Measurements from ENCODE around the gene ITM2C. TPM values are rescaled to one million over a fixed set of nuclear protein-coding genes. Genes with fewer than 3 reads are reported as not detected.

Gene ITM2C
- total RNA-seq, 2 experiments from 2014 or later: 43.2 to 43.4 TPM

- ChIA-PET CTCF (interaction anchor here (1.2 to 2.8 kb wide), 8 partner anchors 14 to 228 kb away, joined by 3 to 34 read pairs (median 12); no protein-coding TSS in a partner anchor), POLR2A (interaction anchor here (1.2 kb wide), 1 partner anchor 157 kb away, joined by 3 read pairs; no protein-coding TSS in a partner anchor)
- peaks cover 34% of the 10 kb centered on the region for H3K27me3 Mint-ChIP-seq
- H3K36me3 Mint-ChIP-seq (ENCODE audit: low read depth): peaks cover 1% of the 10 kb centered on the region
- intact Hi-C loops (cut with micrococcal nuclease): loop anchor here (5.0 to 10.0 kb wide), 2 partner anchors 162 to 229 kb away; partner anchors contain the start of gene PSMD1
- no peak overlapping the region for H3K27ac Mint-ChIP-seq
- H3K4me3 Mint-ChIP-seq: no peak overlapping the region
- ATAC-seq (no peak), DNase-seq (no peak)
- H3K9me3 Mint-ChIP-seq: no peaks in the 10 kb centered on the region
- TF ChIP-seq, protein P1, sequence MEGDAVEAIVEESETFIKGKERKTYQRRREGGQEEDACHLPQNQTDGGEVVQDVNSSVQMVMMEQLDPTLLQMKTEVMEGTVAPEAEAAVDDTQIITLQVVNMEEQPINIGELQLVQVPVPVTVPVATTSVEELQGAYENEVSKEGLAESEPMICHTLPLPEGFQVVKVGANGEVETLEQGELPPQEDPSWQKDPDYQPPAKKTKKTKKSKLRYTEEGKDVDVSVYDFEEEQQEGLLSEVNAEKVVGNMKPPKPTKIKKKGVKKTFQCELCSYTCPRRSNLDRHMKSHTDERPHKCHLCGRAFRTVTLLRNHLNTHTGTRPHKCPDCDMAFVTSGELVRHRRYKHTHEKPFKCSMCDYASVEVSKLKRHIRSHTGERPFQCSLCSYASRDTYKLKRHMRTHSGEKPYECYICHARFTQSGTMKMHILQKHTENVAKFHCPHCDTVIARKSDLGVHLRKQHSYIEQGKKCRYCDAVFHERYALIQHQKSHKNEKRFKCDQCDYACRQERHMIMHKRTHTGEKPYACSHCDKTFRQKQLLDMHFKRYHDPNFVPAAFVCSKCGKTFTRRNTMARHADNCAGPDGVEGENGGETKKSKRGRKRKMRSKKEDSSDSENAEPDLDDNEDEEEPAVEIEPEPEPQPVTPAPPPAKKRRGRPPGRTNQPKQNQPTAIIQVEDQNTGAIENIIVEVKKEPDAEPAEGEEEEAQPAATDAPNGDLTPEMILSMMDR (IDR thresholded peaks at IDR 0.05): no peak
- H3K4me1 Mint-ChIP-seq (ENCODE audit: low read depth): peaks cover 7% of the 10 kb centered on the region
Measured at GRCh38 chr2:230825354-230825753, 39.4 kb upstream of the ITM2C start.

DNA sequence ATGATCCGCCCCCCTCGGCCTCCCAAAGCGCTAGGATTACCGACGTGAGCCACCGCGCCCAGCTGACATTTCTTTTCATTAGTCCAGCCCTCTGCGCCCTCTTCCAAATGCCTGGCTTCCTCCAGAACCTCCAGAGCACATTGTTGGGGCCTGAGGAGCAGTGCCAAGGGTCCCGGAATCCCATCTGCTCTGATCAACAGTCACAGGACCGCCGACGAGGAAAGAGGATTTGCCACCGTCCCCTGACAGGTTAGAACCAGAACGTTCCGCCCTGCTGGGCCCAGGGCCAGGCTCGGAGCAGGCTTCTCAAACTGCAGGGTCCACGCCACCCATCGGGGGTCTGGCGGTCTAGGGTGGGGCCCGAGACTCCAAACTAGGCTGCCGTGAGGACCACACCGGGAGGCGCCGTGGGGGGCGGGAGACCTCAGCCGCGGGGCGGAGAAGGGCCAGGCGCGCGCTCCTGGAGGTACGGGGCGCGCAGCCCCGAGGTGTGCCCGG, 36.9 kb upstream of the ITM2C start:
- peak; percentile 24 for ATAC-seq
- H3K4me3 Mint-ChIP-seq: peak overlapping the region; percentile 30

GRCh38 chr2:230828272-230828961, 36.3 kb upstream of the ITM2C start:
- Mint-ChIP-seq H3K36me3 (ENCODE audit: low read depth) (no peaks in the 10 kb centered on the region), H3K27me3 (peaks cover 41% of the 10 kb centered on the region), H3K9me3 (no peaks in the 10 kb centered on the region), H3K4me1 (ENCODE audit: low read depth) (peaks cover 7% of the 10 kb centered on the region), H3K4me3 (peak overlapping the region; percentile 32), H3K27ac (no peak overlapping the region)
- intact Hi-C loops (cut with micrococcal nuclease): loop anchor here (5.0 to 10.0 kb wide), 2 partner anchors 159 to 226 kb away; partner anchors contain the start of gene PSMD1
- ATAC-seq: peak; percentile 69
- CTCF ChIA-PET: interaction anchor here (0.7 to 1.1 kb wide), 3 partner anchors 159 to 276 kb away, joined by 3 read pairs; no protein-coding TSS in a partner anchor
- DNase-seq: peak; percentile 45
- TF ChIP-seq, protein P1 (IDR thresholded peaks at IDR 0.05): no peak
- POLR2A ChIA-PET: interaction anchor here (0.6 kb wide), 1 partner anchor 124 kb away, joined by 3 read pairs; no protein-coding TSS in a partner anchor

More for the DNA sequence above, 36.9 kb upstream of the ITM2C start:
- intact Hi-C loops (cut with micrococcal nuclease): loop anchor here (5.0 to 10.0 kb wide), 2 partner anchors 159 to 227 kb away; partner anchors contain the start of gene PSMD1
- no peak overlapping the region for H3K27ac Mint-ChIP-seq
- CTCF ChIA-PET: interaction anchor here (0.6 to 1.1 kb wide), 5 partner anchors 66 to 921 kb away, joined by 3 read pairs; no protein-coding TSS in a partner anchor
- peaks cover 7% of the 10 kb centered on the region for H3K4me1 Mint-ChIP-seq (ENCODE audit: low read depth)
- H3K27me3 Mint-ChIP-seq: peaks cover 41% of the 10 kb centered on the region
- TF ChIP-seq, protein P1 (IDR thresholded peaks at IDR 0.05): no peak
- POLR2A ChIA-PET: interaction anchor here (0.6 to 0.7 kb wide), 2 partner anchors 718 to 924 kb away, joined by 4 read pairs; no protein-coding TSS in a partner anchor
- H3K36me3 Mint-ChIP-seq (ENCODE audit: low read depth): no peaks in the 10 kb centered on the region
- H3K9me3 Mint-ChIP-seq: no peaks in the 10 kb centered on the region
- no peak for DNase-seq

- ATAC-seq: no peak
- intact Hi-C loops (cut with micrococcal nuclease): loop anchor here (5.0 to 10.0 kb wide), 2 partner anchors 158 to 226 kb away; partner anchors contain the start of gene PSMD1
- no peak overlapping the region for H3K4me3 Mint-ChIP-seq
- no peaks in the 10 kb centered on the region for H3K9me3 Mint-ChIP-seq
- peaks cover 5% of the 10 kb centered on the region for H3K4me1 Mint-ChIP-seq (ENCODE audit: low read depth)
- TF ChIP-seq, protein P1 (IDR thresholded peaks at IDR 0.05): no peak
- ChIA-PET CTCF (interaction anchor here (5.9 kb wide), 1 partner anchor 20 kb away, joined by 49 read pairs; no protein-coding TSS in a partner anchor), POLR2A (interaction anchor here (0.6 kb wide), 1 partner anchor 123 kb away, joined by 3 read pairs; no protein-coding TSS in a partner anchor)
- H3K27ac Mint-ChIP-seq: no peak overlapping the region
- H3K27me3 Mint-ChIP-seq: peaks cover 44% of the 10 kb centered on the region
- no peaks in the 10 kb centered on the region for H3K36me3 Mint-ChIP-seq (ENCODE audit: low read depth)
- DNase-seq: no peak
Measured at GRCh38 chr2:230829293-230829692, 35.4 kb upstream of the ITM2C start.
